Cardiac fibroblast (primary cell): ENCODE data around the gene LRRC70.
A peak's percentile ranks its signal among the peaks of the same experiment; 100 is the strongest.

Experiments used
- DNase-seq, 2 donors: peaks; one replicate each; pipeline versions ENCODE4 v3.0.0 to v3.0.0-alpha.2; 2010; ENCODE audit warnings: low read depth in 2 of 2
- H3K4me3 ChIP-seq, 2 donors: replicated peaks in 1 of 2; 1 replicate in 1 of 2; 2 replicates in 1 of 2; pipeline ENCODE4 v1.5.1; 2011; ENCODE audit warnings: low read depth in 2 of 2, low read length in 2 of 2, mild to moderate bottlenecking in 2 of 2, moderate library complexity in 1 of 2
- CTCF ChIP-seq: IDR thresholded peaks from one replicate; pipeline ENCODE4 v1.5.1; 2011; ENCODE audit warnings: low read depth, mild to moderate bottlenecking, low read length, inconsistent platforms

Gene LRRC70

GRCh38 chr5:62626534-62626933 is 47.9 kb downstream of the LRRC70 start:
- no peak for TF ChIP-seq CTCF
- H3K4me3 ChIP-seq = no peak overlapping the region
- no peak for DNase-seq

DNA sequence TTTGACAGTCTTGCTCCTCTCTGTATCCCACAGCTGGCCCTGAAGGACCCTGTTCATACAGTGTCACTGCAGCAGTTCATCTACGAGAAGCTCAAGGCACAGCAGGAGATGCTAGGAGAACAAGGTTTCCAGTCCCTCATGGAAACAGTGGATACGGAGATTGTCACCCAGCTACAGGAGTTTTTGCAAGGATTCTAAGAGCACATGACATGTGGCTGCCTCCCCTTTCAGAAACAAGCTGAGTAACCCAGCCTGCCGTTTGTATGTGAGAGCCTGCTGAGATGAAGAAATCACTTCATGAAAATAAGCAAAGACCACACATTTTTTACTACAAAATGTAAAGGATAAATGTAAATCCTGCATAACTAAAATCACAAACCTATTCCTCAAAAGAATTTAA is 48.5 kb downstream of the LRRC70 start:
- DNase-seq = peak in 1 of 2 donors; percentile 3
- TF ChIP-seq CTCF = no peak

DNA sequence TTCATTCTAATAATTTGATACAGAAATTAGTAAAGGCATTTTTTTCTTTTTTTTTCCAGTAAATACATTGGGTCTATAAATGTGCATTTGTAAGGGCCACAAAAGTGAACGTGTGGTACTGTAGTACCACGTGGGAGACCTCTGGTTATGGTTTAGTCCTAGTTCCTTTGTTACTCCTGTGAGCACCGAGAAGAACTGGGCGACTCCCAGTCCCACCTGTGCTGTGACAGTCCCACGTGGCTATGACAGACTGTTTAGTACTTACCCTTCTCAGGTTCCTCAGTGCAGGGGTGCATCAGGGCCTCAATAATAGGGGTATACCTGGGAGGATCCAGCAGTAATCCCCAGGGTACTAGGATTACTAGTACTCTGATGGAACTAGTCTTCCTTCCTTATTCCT is 49.3 kb downstream of the LRRC70 start:
- DNase-seq = no peak
- no peak for TF ChIP-seq CTCF
- no peak overlapping the region for H3K4me3 ChIP-seq

More for the DNA sequence above, 48.5 kb downstream of the LRRC70 start:
- H3K4me3 ChIP-seq = no peak overlapping the region
